ENCODE measurements around the gene AGT.
A peak's percentile ranks its signal among the peaks of the same experiment; 100 is the strongest.

The AGT gene

GRCh38 chr1:230713915-230714764 is at the start of gene AGT:
TSS of gene AGT (minus strand) at chr1:230714122. CDS start at chr1:230710823, 3,299 bp downstream.
- DNase-seq (ENCODE audit: low read depth, low spot score) = no peak

GRCh38 chr1:230761443-230762167 is 47.7 kb upstream of the AGT start:
- no peak for DNase-seq (ENCODE audit: low read depth, low spot score)

GRCh38 chr1:230760360-230760827 is 46.5 kb upstream of the AGT start:
- no peak for DNase-seq (ENCODE audit: low read depth, low spot score)

DNA sequence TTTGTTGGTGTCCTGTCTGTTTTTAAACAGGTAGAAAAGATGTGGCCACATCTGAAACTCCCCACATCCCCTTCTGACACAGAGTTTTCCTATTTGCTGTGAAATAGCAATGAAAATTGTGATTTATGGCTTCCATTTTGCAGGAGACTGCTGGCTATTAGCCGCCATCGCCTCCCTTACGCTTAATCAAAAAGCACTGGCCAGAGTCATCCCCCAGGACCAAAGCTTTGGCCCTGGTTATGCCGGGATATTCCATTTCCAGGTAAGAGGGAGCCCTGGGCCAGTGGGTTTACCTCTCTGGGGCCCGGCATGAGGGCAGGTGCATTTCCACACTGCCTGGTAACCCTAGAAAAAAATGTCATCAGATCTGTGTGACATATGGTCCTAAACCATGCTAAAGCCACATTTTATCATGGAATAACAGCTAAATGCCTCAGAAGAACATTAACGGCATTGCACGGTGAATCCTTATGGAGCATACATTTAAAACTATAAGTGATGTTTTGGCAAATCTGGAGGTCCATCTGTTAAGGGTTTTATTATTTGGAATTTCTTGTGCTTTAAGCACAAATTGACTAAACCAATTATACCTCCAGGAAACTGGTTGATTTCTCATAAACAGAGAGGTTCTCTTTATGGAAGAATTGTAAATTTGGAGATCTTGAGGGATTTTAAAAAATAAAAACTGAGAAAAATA is 45.6 kb upstream of the AGT start:
- DNase-seq (ENCODE audit: low read depth, low spot score) = no peak

DNA sequence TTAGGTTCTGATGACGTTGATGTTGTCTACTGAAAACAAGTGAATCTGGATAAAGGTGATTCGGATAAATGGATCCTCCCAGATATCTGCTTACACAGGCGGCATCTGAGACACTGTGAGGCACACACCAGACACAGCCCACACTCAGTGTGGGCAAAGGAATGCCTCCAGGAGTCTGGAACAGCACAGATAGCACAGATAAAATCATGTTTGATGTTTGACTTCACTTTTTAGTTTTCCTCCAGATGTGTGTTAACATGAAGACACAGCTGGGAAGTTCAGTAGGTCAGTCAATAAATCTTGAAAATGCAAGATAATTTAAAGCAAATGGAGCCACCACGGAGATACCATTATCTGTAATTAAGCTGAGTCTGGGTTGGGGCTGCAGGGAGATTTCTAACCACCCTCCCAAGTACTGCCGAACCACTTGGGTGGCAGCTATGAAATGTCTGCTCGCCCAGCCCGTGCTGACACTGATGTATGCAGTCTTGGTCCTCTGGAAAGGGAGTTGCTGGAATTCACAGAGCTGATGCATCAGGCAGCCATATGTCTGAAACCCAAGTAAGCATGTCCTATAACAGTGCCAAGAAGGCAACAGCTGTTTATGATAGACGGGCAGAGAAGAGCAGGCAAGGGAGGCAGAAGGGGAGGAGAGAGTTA is 44.9 kb upstream of the AGT start:
- DNase-seq (ENCODE audit: low read depth, low spot score) = no peak

- no peak for DNase-seq (ENCODE audit: low read depth, low spot score)
Observed at GRCh38 chr1:230757856-230758708, 44.2 kb upstream of the AGT start.

GRCh38 chr1:230754796-230755195 is 40.9 kb upstream of the AGT start:
- DNase-seq (ENCODE audit: low read depth, low spot score) = no peak

GRCh38 chr1:230753586-230754251 is 39.8 kb upstream of the AGT start:
- peak; percentile 77 for DNase-seq (ENCODE audit: low read depth, low spot score)

- DNase-seq (ENCODE audit: low read depth, low spot score) = no peak
Observed at GRCh38 chr1:230753191-230753585, 39.3 kb upstream of the AGT start.

GRCh38 chr1:230752407-230752806 is 38.5 kb upstream of the AGT start:
- DNase-seq (ENCODE audit: low read depth, low spot score) = no peak

GRCh38 chr1:230750986-230751625 is 37.2 kb upstream of the AGT start:
- DNase-seq (ENCODE audit: low read depth, low spot score) = no peak

DNA sequence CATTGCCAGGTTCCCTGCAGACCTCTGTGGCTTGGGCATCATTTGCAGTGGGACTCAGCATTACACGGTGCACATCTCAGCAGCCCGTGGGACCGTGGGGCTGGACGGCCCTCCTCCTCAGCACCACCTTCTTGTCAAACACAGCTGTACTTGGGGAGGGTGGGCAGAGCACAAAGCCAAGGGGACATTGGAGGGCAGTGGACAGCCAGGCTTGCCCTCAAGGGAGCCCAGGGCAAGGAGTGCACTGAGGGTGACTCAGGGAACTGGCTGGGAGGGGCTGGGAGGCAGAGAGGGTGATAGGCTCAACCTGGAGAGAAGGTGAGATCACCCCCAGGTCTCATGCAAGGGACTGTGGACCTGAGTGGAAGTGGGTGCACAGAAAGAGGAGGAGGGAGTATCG is 36.7 kb upstream of the AGT start:
- no peak for DNase-seq (ENCODE audit: low read depth, low spot score)

- no peak for DNase-seq (ENCODE audit: low read depth, low spot score)
Observed at GRCh38 chr1:230749635-230750034, 35.7 kb upstream of the AGT start.

DNA sequence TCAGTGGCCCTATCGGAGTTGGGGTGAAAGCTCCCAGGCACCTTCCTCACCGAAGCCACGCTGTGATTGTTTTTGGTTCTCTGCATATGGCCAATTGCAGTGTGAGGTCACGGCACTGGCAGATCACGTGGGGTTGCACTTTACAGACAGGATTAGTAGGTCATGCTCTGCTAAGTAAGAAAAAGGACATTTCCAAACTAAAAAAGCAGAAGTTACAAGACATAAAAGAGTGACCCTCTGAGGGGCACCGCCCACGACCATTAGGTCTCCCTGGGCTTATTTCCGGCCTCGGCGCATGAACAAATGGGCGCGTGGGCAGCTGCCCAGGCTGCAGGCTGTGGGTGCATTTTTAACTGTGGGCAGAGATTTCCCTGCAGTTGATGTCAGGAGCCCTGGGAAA is 35.2 kb upstream of the AGT start:
- DNase-seq (ENCODE audit: low read depth, low spot score) = no peak

DNA sequence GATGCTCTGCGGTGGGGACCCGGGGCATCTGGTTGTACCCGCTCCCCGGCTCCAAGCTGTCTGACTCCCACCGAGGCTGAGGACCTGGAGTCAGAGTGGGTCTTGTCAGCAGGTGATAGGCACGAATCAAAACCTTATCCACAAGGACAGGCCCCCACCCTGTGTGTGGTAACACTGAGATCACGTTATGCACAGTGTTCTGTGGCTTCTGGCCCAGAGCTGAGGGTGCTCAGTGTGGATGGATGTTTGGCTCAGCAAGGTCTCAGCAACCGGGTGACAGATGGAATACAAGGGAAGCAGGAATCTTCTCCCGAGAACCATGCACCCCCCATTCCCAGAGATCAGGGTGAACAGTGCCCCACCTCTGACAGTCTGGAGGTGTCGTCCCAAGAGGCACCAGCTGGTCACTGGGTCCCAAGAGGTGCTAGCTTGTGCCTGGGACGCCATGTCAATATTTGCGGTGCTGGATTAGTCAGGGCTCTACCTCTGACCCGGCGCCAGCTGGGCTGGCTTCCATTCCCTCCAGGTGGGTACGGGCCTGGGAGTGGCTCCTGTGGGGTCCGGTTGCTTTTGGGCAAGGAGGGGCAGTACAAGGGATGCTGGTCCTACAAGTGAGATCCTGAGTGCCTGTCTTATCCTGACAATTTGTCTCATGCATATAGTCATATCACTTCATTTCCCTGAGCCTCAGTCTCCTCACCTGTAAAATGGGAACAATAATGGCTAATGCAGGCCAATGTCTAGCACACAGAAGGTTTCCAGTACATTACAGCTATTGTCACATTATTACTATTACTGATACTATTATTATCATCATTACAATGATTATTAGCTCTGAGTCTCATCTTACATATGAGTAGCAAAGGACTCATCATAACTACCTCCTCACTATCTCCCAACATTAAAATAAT is 34.2 kb upstream of the AGT start:
- DNase-seq (ENCODE audit: low read depth, low spot score) = no peak

- no peak for DNase-seq (ENCODE audit: low read depth, low spot score)
Observed at GRCh38 chr1:230747127-230747730, 33.3 kb upstream of the AGT start, which contains the start of gene CAPN9. TSS of gene CAPN9 (plus strand) at chr1:230747388. CDS start at chr1:230747497, 109 bp downstream.

DNA sequence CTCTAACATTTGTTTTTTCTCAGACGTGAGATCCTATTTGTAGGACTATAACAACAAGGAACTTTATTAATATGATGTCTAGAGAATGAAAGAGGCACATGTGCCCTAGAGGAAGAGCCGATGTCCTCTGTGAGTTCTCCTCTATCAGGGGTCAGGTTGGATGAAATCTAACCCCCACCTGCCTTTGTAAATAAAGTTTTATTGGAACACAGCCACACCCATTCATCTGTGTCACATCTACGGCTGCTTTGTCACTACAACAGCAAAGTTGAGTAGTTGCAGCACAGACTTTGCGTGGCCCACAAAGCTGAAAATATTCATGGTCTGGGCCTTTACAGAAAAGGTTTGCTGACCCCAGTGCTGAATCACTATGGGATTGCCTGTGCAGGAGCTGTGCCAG is 32.7 kb upstream of the AGT start:
- no peak for DNase-seq (ENCODE audit: low read depth, low spot score)

DNA sequence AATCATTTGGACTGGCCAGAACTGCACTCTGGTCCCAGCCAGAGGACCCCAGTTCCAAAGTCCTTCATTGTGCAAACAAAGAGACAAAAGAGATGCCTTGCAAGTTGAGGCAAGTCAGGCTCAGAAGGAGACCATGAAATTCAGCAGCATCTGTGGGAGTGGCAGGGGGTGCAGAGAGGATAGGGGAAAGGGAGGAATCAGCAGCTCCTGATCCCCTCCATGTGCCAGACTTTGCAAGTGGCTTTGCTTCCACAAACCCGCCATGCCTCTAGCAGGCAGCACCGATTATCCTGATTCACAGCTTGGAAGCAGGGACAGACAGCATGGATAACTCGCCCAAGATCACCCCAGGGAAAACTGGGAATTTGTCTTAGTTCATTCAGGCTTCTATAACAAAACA is 31.1 kb upstream of the AGT start:
- DNase-seq (ENCODE audit: low read depth, low spot score) = no peak

All from iPS DF 19.7 (cell line).